ENCODE measurements around the gene MAS1.
A peak's percentile ranks its signal among the peaks of the same experiment; 100 is the strongest.
"Not testable (repeated sequence)": the region's sequence is repeated elsewhere in the genome, so short reads cannot be mapped to it uniquely, and the experiment has no call there.

Gene MAS1

DNA sequence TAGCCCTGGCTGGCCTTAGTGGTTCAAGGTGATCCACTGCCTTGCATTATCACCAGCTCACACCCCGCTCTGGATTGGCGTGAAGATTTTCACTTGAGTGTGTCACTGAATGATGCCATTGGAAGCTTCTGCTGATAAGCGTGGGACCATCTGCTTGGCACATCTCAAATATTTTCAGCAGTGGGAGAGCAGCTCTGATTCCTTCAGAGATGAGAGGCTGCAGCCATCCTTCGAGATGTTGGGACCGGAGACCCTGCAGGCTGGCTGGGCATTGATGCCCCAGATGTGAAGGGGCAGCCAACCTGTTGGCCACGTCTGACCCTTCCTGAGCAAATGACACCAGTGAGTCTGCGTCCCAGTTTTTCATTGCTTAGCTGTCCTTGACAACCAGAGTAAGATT is at the start of gene MAS1:
TSS of gene MAS1 (plus strand) at position 197 of the 400 bp plus-strand sequence. CDS start 15,968 bp downstream, outside the sequence.
- TF ChIP-seq, protein P1, sequence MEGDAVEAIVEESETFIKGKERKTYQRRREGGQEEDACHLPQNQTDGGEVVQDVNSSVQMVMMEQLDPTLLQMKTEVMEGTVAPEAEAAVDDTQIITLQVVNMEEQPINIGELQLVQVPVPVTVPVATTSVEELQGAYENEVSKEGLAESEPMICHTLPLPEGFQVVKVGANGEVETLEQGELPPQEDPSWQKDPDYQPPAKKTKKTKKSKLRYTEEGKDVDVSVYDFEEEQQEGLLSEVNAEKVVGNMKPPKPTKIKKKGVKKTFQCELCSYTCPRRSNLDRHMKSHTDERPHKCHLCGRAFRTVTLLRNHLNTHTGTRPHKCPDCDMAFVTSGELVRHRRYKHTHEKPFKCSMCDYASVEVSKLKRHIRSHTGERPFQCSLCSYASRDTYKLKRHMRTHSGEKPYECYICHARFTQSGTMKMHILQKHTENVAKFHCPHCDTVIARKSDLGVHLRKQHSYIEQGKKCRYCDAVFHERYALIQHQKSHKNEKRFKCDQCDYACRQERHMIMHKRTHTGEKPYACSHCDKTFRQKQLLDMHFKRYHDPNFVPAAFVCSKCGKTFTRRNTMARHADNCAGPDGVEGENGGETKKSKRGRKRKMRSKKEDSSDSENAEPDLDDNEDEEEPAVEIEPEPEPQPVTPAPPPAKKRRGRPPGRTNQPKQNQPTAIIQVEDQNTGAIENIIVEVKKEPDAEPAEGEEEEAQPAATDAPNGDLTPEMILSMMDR (IDR thresholded peaks at IDR 0.05; ENCODE audit: insufficient read depth, missing control alignments) = no peak
- FAIRE-seq (no peak), DNase-seq (ENCODE audit: insufficient read length, low spot score) (no peak)

GRCh38 chr6:159842035-159842434 is 48.8 kb upstream of the MAS1 start:
- TF ChIP-seq, protein P1 (IDR thresholded peaks at IDR 0.05; ENCODE audit: insufficient read depth, missing control alignments) = no peak
- FAIRE-seq (no peak), DNase-seq (ENCODE audit: insufficient read length, low spot score) (no peak)

DNA sequence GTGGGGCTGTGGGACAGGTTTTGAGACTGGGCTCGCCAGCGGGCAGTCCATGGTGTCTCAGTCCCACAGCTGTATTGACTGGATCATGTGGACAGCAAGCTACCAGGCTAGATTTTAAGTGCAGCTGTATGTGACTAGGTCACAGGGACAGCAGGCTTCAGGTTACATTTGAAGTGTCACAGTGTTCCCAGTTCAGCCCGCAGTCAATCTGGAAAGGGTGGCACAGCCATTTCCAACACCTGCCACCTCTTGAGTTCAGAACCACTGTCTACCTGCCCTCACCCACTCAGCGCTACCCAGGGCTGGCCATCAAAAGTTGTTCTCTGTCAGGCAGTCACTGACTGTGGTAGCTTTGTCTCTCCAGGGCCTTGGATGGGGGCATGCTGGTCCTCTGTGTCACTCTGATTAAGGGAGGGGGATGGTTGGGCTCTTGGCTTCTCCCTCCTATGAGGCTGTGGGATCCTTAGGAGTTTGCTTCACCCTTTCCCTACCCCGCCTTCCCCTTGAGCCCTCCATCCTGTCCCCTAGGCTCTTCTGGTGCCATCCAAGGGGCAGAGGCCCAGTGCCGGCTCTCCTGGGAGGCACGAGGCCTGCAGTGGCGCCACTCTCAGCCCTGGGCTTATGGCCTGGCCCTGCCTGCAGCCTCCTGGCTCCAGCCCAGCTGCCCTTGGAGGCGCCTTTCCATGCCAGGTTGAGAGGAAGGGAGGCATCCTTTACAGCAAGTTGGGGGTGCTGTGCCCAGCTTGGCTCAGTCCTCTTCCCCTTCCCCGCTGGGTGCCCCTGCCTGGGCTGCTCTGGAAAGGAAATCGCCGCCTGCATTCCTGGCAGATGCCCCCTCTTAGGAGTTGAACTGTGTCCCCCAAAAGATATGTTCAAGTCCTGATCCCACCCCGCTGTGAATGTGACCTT is 45.8 kb upstream of the MAS1 start:
- DNase-seq (ENCODE audit: insufficient read length, low spot score) = no peak
- TF ChIP-seq, protein P1 (IDR thresholded peaks at IDR 0.05; ENCODE audit: insufficient read depth, missing control alignments) = no peak
- FAIRE-seq = no peak

GRCh38 chr6:159848552-159848951 is 42.2 kb upstream of the MAS1 start:
- not testable (repeated sequence) for DNase-seq (ENCODE audit: insufficient read length, low spot score); FAIRE-seq

GRCh38 chr6:159849851-159850250 is 40.9 kb upstream of the MAS1 start:
- FAIRE-seq; DNase-seq (ENCODE audit: insufficient read length, low spot score): not testable (repeated sequence)

DNA sequence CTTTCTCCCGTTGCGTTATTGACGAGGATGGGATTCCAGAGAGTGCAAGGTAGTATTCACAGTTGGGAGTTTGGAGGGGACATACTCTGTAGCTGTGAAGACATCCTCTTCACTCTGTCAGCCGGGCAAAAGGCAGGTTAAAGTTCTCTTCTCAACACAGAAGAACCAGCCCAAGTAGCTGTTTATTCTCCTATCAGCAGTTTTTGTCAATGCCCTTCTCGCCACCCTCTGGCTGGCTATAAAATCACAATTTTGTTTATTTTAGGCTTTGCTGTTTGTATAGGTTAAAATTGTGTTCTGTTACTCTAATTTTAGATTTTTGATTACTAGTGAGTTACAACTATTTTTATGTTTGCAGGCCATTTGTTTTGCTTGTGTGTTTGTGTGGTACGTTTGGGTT is 37.9 kb upstream of the MAS1 start:
- no peak for FAIRE-seq
- no peak for DNase-seq (ENCODE audit: insufficient read length, low spot score)
- TF ChIP-seq, protein P1 (IDR thresholded peaks at IDR 0.05; ENCODE audit: insufficient read depth, missing control alignments) = peak; percentile 65

GRCh38 chr6:159853754-159854153 is 37.0 kb upstream of the MAS1 start:
- DNase-seq (ENCODE audit: insufficient read length, low spot score) (no peak), FAIRE-seq (no peak)
- TF ChIP-seq, protein P1 (IDR thresholded peaks at IDR 0.05; ENCODE audit: insufficient read depth, missing control alignments) = no peak

DNA sequence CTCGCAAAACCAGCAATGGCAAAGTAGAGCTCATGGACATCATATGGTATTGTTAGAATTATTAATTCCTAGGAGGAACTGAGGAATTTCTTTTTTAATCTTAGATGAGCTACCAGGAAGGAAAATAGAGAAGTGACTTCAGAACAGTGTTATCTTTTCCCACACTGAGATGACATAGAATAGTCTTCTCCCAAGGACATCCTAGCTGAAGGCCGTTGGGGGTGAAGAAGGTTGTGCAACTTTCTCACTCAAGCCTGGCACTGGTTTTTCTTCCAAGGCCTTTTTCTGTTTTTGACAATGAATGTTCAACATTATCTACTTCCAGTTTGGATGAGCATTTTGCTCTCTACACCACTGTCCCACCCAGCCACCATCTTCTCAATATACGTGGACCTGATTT is 35.8 kb upstream of the MAS1 start:
- DNase-seq (ENCODE audit: insufficient read length, low spot score) = no peak
- TF ChIP-seq, protein P1 (IDR thresholded peaks at IDR 0.05; ENCODE audit: insufficient read depth, missing control alignments) = no peak
- no peak for FAIRE-seq
